RWPE2 (cell line): ENCODE results near the gene EXD3.

Experiments used
- ATAC-seq: fragments of 200-7000 bp; cut with Tn5 transposase; 3 replicates; pipeline ENCODE4 v1.9.1; 2021; ENCODE audit warnings: low read depth
- DNase-seq: peaks from one replicate; pipeline ENCODE4 v3.0.0-alpha.2; 2020; ENCODE audit warnings: low spot score
- H3K27ac ChIP-seq: fragments of 450-650 bp; 2 replicates; pipeline ENCODE4 v1.5.1; 2017; ENCODE audit warnings: mild to moderate bottlenecking; ENCODE audit not compliant: poor library complexity, severe bottlenecking
- H3K27me3 ChIP-seq: fragments of 250-450 bp; sonication (Bioruptor Pico); 2 replicates; pipeline ENCODE4 v1.5.1; 2021; ENCODE audit warnings: mild to moderate bottlenecking, moderate library complexity; ENCODE audit not compliant: insufficient read depth, poor library complexity, severe bottlenecking
- H3K36me3 ChIP-seq: fragments of 250-450 bp; sonication (Bioruptor Pico); 2 replicates; pipeline ENCODE4 v1.5.1; 2020; ENCODE audit warnings: low read depth, mild to moderate bottlenecking, moderate library complexity
- H3K4me1 ChIP-seq: fragments of 250-450 bp; sonication (Bioruptor Pico); 2 replicates; pipeline ENCODE4 v1.5.1; 2021; ENCODE audit warnings: mild to moderate bottlenecking, moderate library complexity; ENCODE audit not compliant: insufficient read depth, poor library complexity, severe bottlenecking
- H3K4me3 ChIP-seq: fragments of 250-450 bp; sonication (Bioruptor Pico); 2 replicates; pipeline ENCODE4 v1.5.1; 2021; ENCODE audit warnings: mild to moderate bottlenecking, moderate library complexity; ENCODE audit not compliant: severe bottlenecking
- H3K9me3 ChIP-seq: fragments of 250-450 bp; sonication (Bioruptor Pico); 2 replicates; pipeline ENCODE4 v1.5.1; 2021; ENCODE audit warnings: mild to moderate bottlenecking, moderate library complexity; ENCODE audit not compliant: severe bottlenecking
- CTCF ChIP-seq: fragments of 450-650 bp; IDR thresholded peaks from one replicate; pipeline ENCODE4 v1.5.1; 2017; ENCODE audit warnings: mild to moderate bottlenecking, moderate library complexity; ENCODE audit not compliant: poor library complexity, severe bottlenecking

The EXD3 gene

DNA sequence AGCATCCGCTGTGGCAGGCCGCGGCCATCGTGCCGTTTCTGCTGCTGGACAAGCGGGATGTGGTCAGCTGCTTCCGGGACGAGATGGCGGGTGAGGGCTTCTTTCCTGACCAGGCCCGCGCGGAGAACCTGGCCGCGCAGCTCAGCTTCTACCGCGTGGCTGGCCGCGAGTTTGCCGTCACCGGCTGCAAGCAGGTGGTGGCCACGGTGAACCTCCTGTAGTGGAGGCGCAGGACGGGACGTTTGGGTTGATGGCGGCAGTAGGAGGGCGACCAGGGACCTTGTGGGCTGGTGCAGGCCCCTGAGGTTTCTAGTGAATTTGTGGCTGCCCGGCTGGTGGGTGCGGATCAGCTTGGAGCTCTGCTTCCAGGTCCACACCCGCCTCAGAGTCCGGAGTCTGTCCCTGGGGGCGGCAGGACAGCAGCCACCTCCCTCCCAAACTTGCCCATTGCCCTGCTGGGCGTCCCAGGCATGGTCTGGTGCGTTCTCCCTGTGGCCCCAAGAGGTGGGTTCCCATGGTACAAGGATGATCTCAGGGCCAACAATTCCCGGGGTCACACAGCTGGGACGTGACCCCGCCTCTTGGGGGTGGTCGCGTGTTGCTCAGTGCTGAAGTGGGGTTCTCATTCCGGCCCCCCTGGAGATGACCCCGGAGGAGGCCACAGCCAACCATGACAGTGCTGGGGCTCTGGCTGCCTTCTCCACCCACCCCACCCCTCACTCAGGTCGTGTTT is 143.1 kb downstream of the EXD3 start:
- Histone ChIP-seq H3K4me1 (peaks cover 8% of the 10 kb centered on the region), H3K9me3 (no peaks in the 10 kb centered on the region), H3K4me3 (no peak overlapping the region), H3K27me3 (no peaks in the 10 kb centered on the region), H3K36me3 (peaks cover 42% of the 10 kb centered on the region), H3K27ac (no peak overlapping the region)
- no peak for TF ChIP-seq CTCF
- ATAC-seq = no peak
- no peak for DNase-seq

DNA sequence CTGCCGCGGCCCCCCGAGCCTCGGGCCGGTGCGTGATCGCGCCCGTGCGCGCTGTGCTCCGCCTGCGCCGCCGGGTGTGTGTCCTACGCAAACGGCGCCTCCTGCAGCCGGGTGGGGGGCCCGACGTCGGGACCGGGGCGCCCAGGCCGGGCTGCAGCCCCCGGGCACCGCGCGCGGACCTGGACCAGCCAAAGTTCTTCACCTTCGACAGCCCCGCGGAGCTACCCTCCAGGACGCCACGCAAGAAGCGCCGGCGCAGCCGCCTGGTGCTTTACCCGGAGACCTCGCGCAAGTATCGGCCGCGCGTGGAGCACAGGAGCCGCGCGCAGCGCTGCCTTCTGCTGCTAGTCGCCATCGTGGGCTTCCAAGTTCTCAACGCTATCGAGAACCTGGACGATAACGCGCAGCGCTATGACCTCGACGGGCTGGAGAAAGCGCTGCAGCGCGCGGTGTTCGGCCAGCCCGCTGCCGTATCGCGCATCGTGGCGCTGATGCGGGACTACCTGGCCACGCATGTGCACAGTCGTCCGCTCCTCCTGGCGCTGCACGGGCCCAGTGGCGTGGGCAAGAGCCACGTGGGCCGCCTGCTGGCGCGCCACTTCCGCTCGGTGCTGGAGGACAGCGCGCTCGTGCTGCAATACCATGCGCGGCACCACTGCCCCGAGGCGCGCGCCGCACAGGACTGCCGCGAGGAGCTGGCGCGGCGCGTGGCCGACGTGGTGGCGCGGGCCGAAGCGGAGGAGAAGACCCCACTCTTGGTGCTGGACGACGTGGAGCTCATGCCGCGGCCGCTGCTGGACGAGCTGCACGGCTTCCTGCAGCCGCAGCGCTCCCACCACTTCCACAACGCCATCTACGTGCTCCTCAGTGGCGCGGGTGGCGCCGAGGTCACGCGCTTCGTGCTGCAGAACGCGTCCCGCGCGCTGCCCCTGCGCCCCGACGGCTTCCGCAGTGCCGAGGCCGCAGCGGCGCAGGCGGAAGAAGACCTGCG is 143.9 kb downstream of the EXD3 start:
- TF ChIP-seq CTCF = no peak
- H3K4me3 ChIP-seq = peak overlapping the region; percentile 81

GRCh38 chr9:137278061-137278701 is 144.8 kb downstream of the EXD3 start:
- peaks cover 18% of the 10 kb centered on the region for H3K4me1 ChIP-seq
- ATAC-seq = peak; percentile 2
- peaks cover 37% of the 10 kb centered on the region for H3K36me3 ChIP-seq
- no peaks in the 10 kb centered on the region for H3K9me3 ChIP-seq
- no peaks in the 10 kb centered on the region for H3K27me3 ChIP-seq
- peak overlapping the region; percentile 81 for H3K4me3 ChIP-seq
- peak overlapping the region; percentile 88 for H3K27ac ChIP-seq
- DNase-seq = peak; percentile 73
- no peak for TF ChIP-seq CTCF

More for the DNA sequence above, 143.9 kb downstream of the EXD3 start:
- Histone ChIP-seq H3K27ac (peak overlapping the region; percentile 88), H3K4me1 (peaks cover 14% of the 10 kb centered on the region), H3K36me3 (peaks cover 42% of the 10 kb centered on the region), H3K9me3 (no peaks in the 10 kb centered on the region), H3K27me3 (no peaks in the 10 kb centered on the region)
- no peak for ATAC-seq
- no peak for DNase-seq

GRCh38 chr9:137277329-137278041 is 145.5 kb downstream of the EXD3 start, which contains the start of gene TOR4A:
Gene TOR4A, plus strand, starts transcription at chr9:137277726. Its CDS starts 964 bp downstream, at chr9:137278690.
- ATAC-seq (peak; percentile 86), DNase-seq (peak; percentile 98)
- TF ChIP-seq CTCF = peak; percentile 48
- H3K4me3 ChIP-seq = peak within 1 kb of the TSS; percentile 81
- H3K27me3 ChIP-seq = no peaks in the 10 kb centered on the region
- H3K27ac ChIP-seq = peak within 1 kb of the TSS; percentile 88
- no peaks in the 10 kb centered on the region for H3K9me3 ChIP-seq
- H3K36me3 ChIP-seq = peaks cover 34% of the 10 kb centered on the region
- peaks cover 18% of the 10 kb centered on the region for H3K4me1 ChIP-seq
